ENCODE data around the gene LMCD1. TPM values are rescaled to one million over a fixed set of nuclear protein-coding genes. Genes with fewer than 3 reads are reported as not detected.

Gene LMCD1
- total RNA-seq, 1 experiment from 2014 or later: 31.8 TPM

GRCh38 chr3:8581806-8582445, 80.3 kb downstream of the LMCD1 start:
- no peak for DNase-seq (ENCODE audit: low read depth)

GRCh38 chr3:8584661-8585060, 83.0 kb downstream of the LMCD1 start:
- no peak for DNase-seq (ENCODE audit: low read depth)

- peak; percentile 93 for DNase-seq (ENCODE audit: low read depth)
Observed at GRCh38 chr3:8589880-8590556, 88.4 kb downstream of the LMCD1 start.

- DNase-seq (ENCODE audit: low read depth): peak; percentile 29
Observed at GRCh38 chr3:8593021-8593827, 91.6 kb downstream of the LMCD1 start.

- no peak for DNase-seq (ENCODE audit: low read depth)
Observed at GRCh38 chr3:8595252-8595651, 93.6 kb downstream of the LMCD1 start.

- DNase-seq (ENCODE audit: low read depth): no peak
Observed at GRCh38 chr3:8595695-8596115, 94.1 kb downstream of the LMCD1 start.

GRCh38 chr3:8596321-8597218, 94.9 kb downstream of the LMCD1 start:
- no peak for DNase-seq (ENCODE audit: low read depth)

- DNase-seq (ENCODE audit: low read depth): no peak
Observed at GRCh38 chr3:8597219-8597853, 95.7 kb downstream of the LMCD1 start.

GRCh38 chr3:8599146-8599545, 97.5 kb downstream of the LMCD1 start:
- DNase-seq (ENCODE audit: low read depth): no peak

- no peak for DNase-seq (ENCODE audit: low read depth)
Observed at GRCh38 chr3:8600457-8600856, 98.8 kb downstream of the LMCD1 start.

GRCh38 chr3:8603115-8603710, 101.6 kb downstream of the LMCD1 start:
- DNase-seq (ENCODE audit: low read depth): peak; percentile 31

- DNase-seq (ENCODE audit: low read depth): no peak
Observed at GRCh38 chr3:8604006-8604405, 102.4 kb downstream of the LMCD1 start.

GRCh38 chr3:8604988-8605387, 103.4 kb downstream of the LMCD1 start:
- no peak for DNase-seq (ENCODE audit: low read depth)

GRCh38 chr3:8606701-8607231, 105.1 kb downstream of the LMCD1 start:
- DNase-seq (ENCODE audit: low read depth): peak; percentile 15

- DNase-seq (ENCODE audit: low read depth): peak; percentile 74
Observed at GRCh38 chr3:8607234-8608040, 105.8 kb downstream of the LMCD1 start.

- DNase-seq (ENCODE audit: low read depth): no peak
Observed at GRCh38 chr3:8608041-8608790, 106.6 kb downstream of the LMCD1 start.

GRCh38 chr3:8608791-8609467, 107.3 kb downstream of the LMCD1 start:
- DNase-seq (ENCODE audit: low read depth): no peak

GRCh38 chr3:8610951-8611350, 109.3 kb downstream of the LMCD1 start:
- DNase-seq (ENCODE audit: low read depth): peak; percentile 31

Data from RPMI7951 (cell line).